KOPT-K1 (cell line): ENCODE measurements around the gene PTGDR.

ENCODE experiments used
- H3K27ac ChIP-seq: fragments of 200-600 bp; sonication (generic); 2 replicates; pipeline ENCODE4 v1.5.1; 2016; ENCODE audit warnings: antibody characterized with exemption, mild to moderate bottlenecking, low read depth, low read length; ENCODE audit not compliant: poor library complexity, severe bottlenecking
- H3K36me3 ChIP-seq: fragments of 200-600 bp; sonication (generic); 2 replicates; pipeline ENCODE4 v1.5.1; 2017; ENCODE audit warnings: antibody characterized with exemption, mild to moderate bottlenecking, low read length, moderate library complexity; ENCODE audit not compliant: insufficient read depth
- H3K9me3 ChIP-seq: fragments of 200-600 bp; sonication (generic); 2 replicates; pipeline ENCODE4 v1.5.1; 2017; ENCODE audit warnings: antibody characterized with exemption, low read length, mild to moderate bottlenecking; ENCODE audit not compliant: insufficient read depth, poor library complexity, severe bottlenecking

The PTGDR gene

DNA sequence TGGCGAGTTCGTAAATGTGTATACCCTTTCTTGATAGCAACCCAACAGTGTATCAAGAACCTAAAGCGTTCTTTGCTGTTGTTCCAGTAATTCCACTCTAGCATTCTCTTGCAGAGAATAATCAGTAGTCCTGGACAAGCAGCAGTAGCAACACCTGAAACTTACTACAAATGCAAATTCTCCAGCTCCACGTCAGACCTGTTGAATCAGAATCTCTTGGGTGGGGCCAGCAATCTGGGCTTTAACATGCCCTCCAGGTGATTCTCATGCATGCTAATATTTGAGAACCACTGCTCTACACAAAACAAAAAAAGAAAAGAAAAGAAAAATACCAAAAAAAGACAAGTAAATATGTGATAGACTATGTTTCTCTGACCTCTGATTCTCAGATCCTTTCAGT lies 10.1 kb downstream of the PTGDR start:
- Histone ChIP-seq H3K36me3 (no peaks in the 10 kb centered on the region), H3K27ac (no peak overlapping the region), H3K9me3 (no peaks in the 10 kb centered on the region)

- Histone ChIP-seq H3K9me3 (no peaks in the 10 kb centered on the region), H3K36me3 (no peaks in the 10 kb centered on the region), H3K27ac (no peak overlapping the region)
These were observed 11.9 kb downstream of the PTGDR start for GRCh38 chr14:52279408-52279807.

GRCh38 chr14:52283099-52283498 lies 15.6 kb downstream of the PTGDR start:
- H3K27ac ChIP-seq: no peak overlapping the region
- no peaks in the 10 kb centered on the region for H3K9me3 ChIP-seq

GRCh38 chr14:52286661-52287649 lies 19.5 kb downstream of the PTGDR start:
- Histone ChIP-seq H3K9me3 (no peaks in the 10 kb centered on the region), H3K27ac (peak overlapping the region; percentile 46), H3K36me3 (no peaks in the 10 kb centered on the region)

More at GRCh38 chr14:52283099-52283498, 15.6 kb downstream of the PTGDR start:
- H3K36me3 ChIP-seq: no peaks in the 10 kb centered on the region

- H3K9me3 ChIP-seq: no peaks in the 10 kb centered on the region
- H3K36me3 ChIP-seq: no peaks in the 10 kb centered on the region
- no peak overlapping the region for H3K27ac ChIP-seq
These were observed 28.9 kb downstream of the PTGDR start for GRCh38 chr14:52296378-52296777.

- Histone ChIP-seq H3K9me3 (no peaks in the 10 kb centered on the region), H3K36me3 (no peaks in the 10 kb centered on the region), H3K27ac (no peak overlapping the region)
These were observed 31.3 kb downstream of the PTGDR start for GRCh38 chr14:52298795-52299194.

- Histone ChIP-seq H3K27ac (no peak overlapping the region), H3K36me3 (no peaks in the 10 kb centered on the region), H3K9me3 (no peaks in the 10 kb centered on the region)
These were observed 32.3 kb downstream of the PTGDR start for GRCh38 chr14:52299692-52300278.

GRCh38 chr14:52303236-52303635 lies 35.7 kb downstream of the PTGDR start:
- no peak overlapping the region for H3K27ac ChIP-seq
- H3K36me3 ChIP-seq: no peaks in the 10 kb centered on the region
- no peaks in the 10 kb centered on the region for H3K9me3 ChIP-seq

DNA sequence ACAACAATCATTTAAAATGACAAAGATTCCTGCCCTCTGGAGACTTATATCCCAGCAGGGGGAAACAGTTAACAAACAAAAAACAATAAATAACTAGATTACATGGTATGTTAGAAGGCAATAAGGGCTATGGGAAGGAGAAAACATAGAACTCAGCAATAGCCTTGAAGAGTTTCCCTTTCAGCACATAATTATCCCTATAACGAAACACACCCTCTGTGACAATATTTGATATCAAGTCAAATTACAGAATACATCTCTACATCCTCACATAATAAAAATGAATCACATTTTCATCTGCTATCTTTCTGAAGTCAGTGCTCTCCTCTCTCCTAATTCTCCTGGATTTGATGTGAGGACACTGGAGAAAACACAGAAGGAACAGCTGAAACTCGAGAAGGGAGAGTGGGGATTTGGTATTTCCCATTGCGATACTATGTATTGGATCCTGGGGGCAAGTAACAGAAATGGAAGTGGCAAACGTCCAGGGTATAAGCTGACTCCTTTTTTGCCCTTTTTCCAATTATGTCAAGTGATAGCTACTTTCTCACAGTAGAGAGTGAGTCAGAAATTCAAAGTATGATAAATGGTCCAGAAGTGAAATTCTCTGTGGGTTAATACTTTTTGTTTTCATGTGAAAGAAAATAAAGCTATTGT lies 36.9 kb downstream of the PTGDR start:
- Histone ChIP-seq H3K9me3 (no peaks in the 10 kb centered on the region), H3K27ac (no peak overlapping the region), H3K36me3 (no peaks in the 10 kb centered on the region)

GRCh38 chr14:52305014-52305413 lies 37.5 kb downstream of the PTGDR start:
- no peaks in the 10 kb centered on the region for H3K36me3 ChIP-seq
- no peaks in the 10 kb centered on the region for H3K9me3 ChIP-seq
- no peak overlapping the region for H3K27ac ChIP-seq

- Histone ChIP-seq H3K36me3 (no peaks in the 10 kb centered on the region), H3K27ac (no peak overlapping the region), H3K9me3 (no peaks in the 10 kb centered on the region)
These were observed 39.9 kb downstream of the PTGDR start for GRCh38 chr14:52307376-52307775.

GRCh38 chr14:52307905-52308304 lies 40.4 kb downstream of the PTGDR start:
- H3K9me3 ChIP-seq: no peaks in the 10 kb centered on the region
- H3K27ac ChIP-seq: no peak overlapping the region
- H3K36me3 ChIP-seq: no peaks in the 10 kb centered on the region

DNA sequence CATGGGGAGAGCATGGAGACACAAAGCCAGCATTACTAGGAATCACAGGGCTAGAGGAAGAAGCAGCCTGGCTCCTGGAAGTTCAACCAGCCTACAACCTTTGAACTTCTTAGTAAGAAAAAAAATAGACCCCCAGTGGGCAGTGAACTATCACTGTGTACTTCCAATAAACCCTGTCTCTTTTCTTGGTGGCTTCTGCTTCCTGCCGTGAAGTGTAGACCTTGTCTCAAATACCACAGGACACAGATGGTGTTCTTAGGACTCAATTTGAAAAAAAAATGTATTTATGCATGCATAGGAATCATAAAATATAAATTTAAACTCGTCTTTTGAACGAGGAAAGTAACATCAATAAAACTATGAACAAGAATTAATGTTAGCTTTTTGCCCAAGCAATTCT lies 43.0 kb downstream of the PTGDR start:
- Histone ChIP-seq H3K27ac (peak overlapping the region; percentile 49), H3K9me3 (peaks cover 3% of the 10 kb centered on the region), H3K36me3 (no peaks in the 10 kb centered on the region)

DNA sequence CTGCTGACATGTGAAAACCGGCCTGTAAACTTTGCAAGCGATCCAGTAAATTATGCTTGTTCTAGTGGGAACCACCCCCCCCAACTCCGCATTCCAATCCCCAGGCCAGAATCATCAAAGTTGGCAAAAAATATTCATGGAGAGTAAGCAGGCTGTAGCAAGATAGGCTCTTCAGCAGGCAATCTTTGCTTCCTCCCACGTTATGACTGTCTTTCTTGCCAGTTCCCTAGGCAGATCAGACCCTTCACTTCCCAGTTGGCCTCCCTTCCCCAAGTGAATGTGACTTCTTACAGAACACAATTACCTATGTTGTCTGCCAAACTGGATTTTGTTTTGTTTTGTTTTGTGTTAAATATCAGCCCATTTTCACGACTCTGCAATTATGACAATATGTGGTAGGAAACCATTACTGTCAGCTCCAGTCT lies 45.4 kb downstream of the PTGDR start:
- H3K9me3 ChIP-seq: peaks cover 3% of the 10 kb centered on the region
- no peak overlapping the region for H3K27ac ChIP-seq
- no peaks in the 10 kb centered on the region for H3K36me3 ChIP-seq

DNA sequence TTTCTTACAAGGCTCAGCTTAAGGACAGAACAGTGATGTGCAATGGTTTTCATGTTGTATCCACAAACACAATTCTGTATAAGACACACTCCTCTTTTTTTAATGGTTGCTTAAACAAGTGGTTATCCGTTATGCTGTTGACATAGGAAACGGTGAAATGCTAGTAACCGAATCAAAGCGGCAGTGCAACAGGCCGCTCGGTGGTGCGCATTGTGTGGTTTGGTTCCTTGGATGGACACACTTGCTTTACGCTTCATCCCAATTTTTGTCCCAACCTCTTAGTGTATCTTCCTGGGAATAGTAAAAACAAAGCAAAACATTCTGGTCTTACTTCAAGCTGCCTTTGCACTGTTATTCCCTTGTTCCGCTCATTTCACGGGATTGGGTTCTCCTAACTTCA lies 46.0 kb downstream of the PTGDR start:
- H3K9me3 ChIP-seq: peaks cover 3% of the 10 kb centered on the region
- H3K36me3 ChIP-seq: no peaks in the 10 kb centered on the region
- H3K27ac ChIP-seq: no peak overlapping the region
